Aorta (tissue), 5 donors: ENCODE measurements around the gene KIAA0753. TPM values are rescaled to one million over a fixed set of nuclear protein-coding genes. Genes with fewer than 3 reads are reported as not detected.

ENCODE experiments used
- ATAC-seq: fragments of 200-7000 bp; cut with Tn5 transposase; one replicate; pipeline ENCODE4 v1.9.1; 2022; ENCODE audit warnings: moderate library complexity; ENCODE audit not compliant: low FRiP score
- DNase-seq, 2 donors: peaks; one replicate each; pipeline ENCODE4 v3.0.0-alpha.2; 2020
- H3K27ac ChIP-seq, 2 donors: one replicate each; pipeline ENCODE4 v1.5.1; 2013; ENCODE audit warnings: low read length in 2 of 2, mild to moderate bottlenecking in 2 of 2, moderate library complexity in 2 of 2, control low read depth in 1 of 2, inconsistent platforms in 1 of 2, low read depth in 1 of 2
- H3K27me3 ChIP-seq, 2 donors: one replicate each; pipeline ENCODE4 v1.6.1; 2013; ENCODE audit warnings: control low read depth in 1 of 2, low read length in 1 of 2, mild to moderate bottlenecking in 1 of 2, moderate library complexity in 1 of 2; ENCODE audit not compliant: insufficient read depth in 2 of 2, control insufficient read depth in 1 of 2
- H3K36me3 ChIP-seq, 2 donors: one replicate each; pipeline ENCODE4 v1.6.1; 2013; ENCODE audit warnings: control low read depth in 1 of 2, low read length in 1 of 2, mild to moderate bottlenecking in 1 of 2; ENCODE audit not compliant: insufficient read depth in 2 of 2, control insufficient read depth in 1 of 2
- H3K4me1 ChIP-seq, 2 donors: one replicate each; pipeline ENCODE4 v1.6.1; 2013; ENCODE audit warnings: low read length in 2 of 2, control low read depth in 1 of 2, mild to moderate bottlenecking in 1 of 2, moderate library complexity in 1 of 2; ENCODE audit not compliant: insufficient read depth in 2 of 2, control insufficient read depth in 1 of 2
- H3K4me3 ChIP-seq, 2 donors: one replicate each; pipeline ENCODE4 v1.5.1; 2013; ENCODE audit warnings: low read length in 2 of 2, control low read depth in 1 of 2, mild to moderate bottlenecking in 1 of 2
- H3K9me3 ChIP-seq: one replicate; pipeline ENCODE4 v1.6.1; 2013; ENCODE audit warnings: mild to moderate bottlenecking, low read length; ENCODE audit not compliant: control insufficient read depth
- WGBS, 2 donors: extraction: QIAGEN DNeasy Blood & Tissue Kit; methylation state at CpG; one replicate each; pipeline ENCODE4 v1.1.7; 2013; 5-methylcytosine and 5-hydroxymethylcytosine counted together
- intact Hi-C, 2 donors: fragments of 100-400 bp; cut with DNase I; formaldehyde crosslinking; loops; one replicate each; pipeline versions ENCODE4 v1.14.2 to v1.15.0; 2022
- polyA plus RNA-seq, 2 donors: library from polyadenylated mRNA; stranded (reverse); fragments of 200-250 nt; gene quantifications; one replicate each; pipeline ENCODE4 v1.2.3, GENCODE V29; 2013
- total RNA-seq, 2 donors: library from RNA; stranded (reverse); fragmentation: NEBNext Ultra II Directional; extraction: Animal tissue kit (Norgen Biotek cat#: 25700); gene quantifications; one replicate each; pipeline ENCODE4 v1.2.1, GENCODE V29; 2021
- donor health status: healthy with polysubstance abuse.
- donor health status: Bipolar disorder and iron deficiency.
- donor health status: DM: no; HTN: no; CAD: no.
- donor health status: DM: no; HTN: no; CAD: no.
- donor health status: DM: yes; HTN: yes; CAD: no.

KIAA0753 gene
- total and polyA plus RNA-seq, 4 donors, result 2.5 to 20.2 (median 10.3) TPM

- DNase-seq, result no peak
- H3K4me1 ChIP-seq, result no peaks in the 10 kb centered on the region
- H3K27me3 ChIP-seq, result no peaks in the 10 kb centered on the region
- no peak overlapping the region for H3K4me3 ChIP-seq
- ATAC-seq, result no peak
- intact Hi-C loops, result no loop called here
- H3K36me3 ChIP-seq, result no peaks in the 10 kb centered on the region
- H3K9me3 ChIP-seq, result peaks cover 9% of the 10 kb centered on the region
- no peak overlapping the region for H3K27ac ChIP-seq
- 9 to 26% methylated on average over 45 to 46 of the region's 46 CpGs for WGBS, 2 donors
These were observed 14.6 kb upstream of the KIAA0753 start for GRCh38 chr17:6654841-6655731.

GRCh38 chr17:6651919-6652452 is 11.5 kb upstream of the KIAA0753 start:
- intact Hi-C loops, result no loop called here
- Histone ChIP-seq H3K9me3 (peaks cover 9% of the 10 kb centered on the region), H3K27ac (peak overlapping the region in 1 of 2 donors; percentile 16), H3K36me3 (peaks cover 2 to 3% of the 10 kb centered on the region in 2 donors), H3K27me3 (no peaks in the 10 kb centered on the region), H3K4me3 (peak overlapping the region in 1 of 2 donors; percentile 32), H3K4me1 (no peaks in the 10 kb centered on the region)
- 3 to 6% methylated on average over 47 of the region's 47 CpGs for WGBS, 2 donors
- DNase-seq (peak; percentile 82 to 87), ATAC-seq (peak; percentile 86)

- Histone ChIP-seq H3K9me3 (peaks cover 9% of the 10 kb centered on the region), H3K4me1 (no peaks in the 10 kb centered on the region)
These were observed 10.9 kb upstream of the KIAA0753 start, which contains the start of the genes C17orf100 and MED31 for GRCh38 chr17:6651354-6651918. C17orf100 (plus strand) TSS chr17:6651762; CDS start chr17:6651914, 152 bp downstream. MED31 (minus strand) TSS chr17:6651605; CDS start chr17:6651528, 77 bp downstream.

DNA sequence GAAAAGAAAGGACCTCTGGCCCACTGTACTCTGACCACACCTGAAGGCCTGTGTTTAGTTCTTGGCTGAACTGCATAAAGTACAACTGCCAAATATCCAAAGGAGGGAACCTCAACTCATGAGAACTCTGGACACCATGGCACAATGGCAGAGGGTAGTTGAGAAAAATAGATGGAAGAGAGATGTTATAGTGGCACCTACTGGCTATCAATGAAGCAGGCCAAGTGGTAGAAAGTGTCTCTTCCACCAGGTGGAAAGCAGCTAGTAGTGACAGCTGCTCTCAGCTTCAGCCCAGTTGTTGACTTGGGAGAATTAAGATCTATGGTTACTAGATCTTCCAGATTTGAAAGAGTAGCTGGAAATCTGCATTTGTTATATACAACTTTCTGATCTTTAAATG is 7.7 kb upstream of the KIAA0753 start:
- Histone ChIP-seq H3K36me3 (peaks cover 2 to 4% of the 10 kb centered on the region in 2 donors), H3K4me1 (no peaks in the 10 kb centered on the region), H3K4me3 (no peak overlapping the region), H3K27me3 (no peaks in the 10 kb centered on the region), H3K9me3 (no peaks in the 10 kb centered on the region), H3K27ac (no peak overlapping the region)
- DNase-seq, result no peak
- ATAC-seq, result no peak
- intact Hi-C loops, result no loop called here

More at GRCh38 chr17:6651354-6651918, 10.9 kb upstream of the KIAA0753 start, which contains the start of the genes C17orf100 and MED31:
- peak; percentile 97 to 99 for DNase-seq
- ATAC-seq, result peak; percentile 98
- intact Hi-C loops, result no loop called here
- Histone ChIP-seq H3K27ac (peak within 1 kb of the TSS in 1 of 2 donors; percentile 72), H3K36me3 (peaks cover 2 to 4% of the 10 kb centered on the region in 2 donors), H3K27me3 (no peaks in the 10 kb centered on the region), H3K4me3 (peak within 1 kb of the TSS; percentile 87 to 91)
- 1% methylated on average over 35 of the region's 35 CpGs for WGBS, 2 donors

- Histone ChIP-seq H3K27ac (no peak overlapping the region), H3K27me3 (no peaks in the 10 kb centered on the region), H3K4me1 (no peaks in the 10 kb centered on the region), H3K4me3 (no peak overlapping the region), H3K9me3 (no peaks in the 10 kb centered on the region), H3K36me3 (peaks cover 2 to 4% of the 10 kb centered on the region in 2 donors)
- intact Hi-C loops, result no loop called here
- no peak for DNase-seq
- WGBS, 2 donors, result 79 to 92% methylated on average over 5 of the region's 5 CpGs
- no peak for ATAC-seq
These were observed 3.1 kb upstream of the KIAA0753 start for GRCh38 chr17:6643451-6644125.

- Histone ChIP-seq H3K4me3 (no peak overlapping the region), H3K27ac (no peak overlapping the region), H3K27me3 (no peaks in the 10 kb centered on the region), H3K36me3 (peaks cover 0 to 4% of the 10 kb centered on the region in 2 donors), H3K4me1 (no peaks in the 10 kb centered on the region), H3K9me3 (no peaks in the 10 kb centered on the region)
- intact Hi-C loops, result no loop called here
- ATAC-seq (no peak), DNase-seq (no peak)
- WGBS, 2 donors, result 72 to 76% methylated on average over 2 of the region's 2 CpGs
These were observed 2.1 kb upstream of the KIAA0753 start for GRCh38 chr17:6642592-6642991.

DNA sequence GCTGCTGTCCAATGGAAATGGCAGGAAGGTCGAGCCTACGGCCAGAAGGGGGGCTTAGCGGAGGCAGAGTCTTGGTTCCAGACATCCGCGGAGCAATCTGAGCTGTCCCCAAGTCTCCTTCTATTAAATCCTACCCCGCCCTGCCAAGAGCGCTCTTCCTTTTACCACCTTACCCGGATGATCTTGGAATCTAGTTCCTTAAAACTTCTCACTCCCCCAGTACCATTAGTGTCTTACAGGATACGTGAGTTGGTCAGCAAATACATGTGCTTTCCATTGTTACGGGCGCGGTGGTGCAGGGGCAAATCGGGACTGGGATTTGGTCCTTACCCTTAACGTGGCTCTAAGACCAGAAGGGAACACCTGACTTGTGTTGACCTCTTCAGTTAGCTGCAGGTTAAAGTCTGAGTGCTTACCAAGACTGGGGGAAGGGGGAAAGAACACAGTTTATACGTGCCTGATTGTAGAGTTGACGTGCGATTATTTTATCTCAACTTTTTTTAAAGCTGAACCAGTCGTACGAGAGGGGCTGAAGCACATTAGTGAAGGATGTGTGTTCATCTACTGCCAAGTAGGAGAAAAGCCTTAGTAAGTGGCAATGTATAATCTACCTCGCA is 844 bp upstream of the KIAA0753 start:
- Histone ChIP-seq H3K4me3 (peak overlapping the region; percentile 19 to 63), H3K36me3 (no peaks in the 10 kb centered on the region), H3K27ac (peak overlapping the region in 1 of 2 donors; percentile 34), H3K27me3 (no peaks in the 10 kb centered on the region), H3K4me1 (no peaks in the 10 kb centered on the region), H3K9me3 (no peaks in the 10 kb centered on the region)
- ATAC-seq (no peak), DNase-seq (no peak)
- intact Hi-C loops, result no loop called here
- WGBS, 2 donors, result 2 to 3% methylated on average over 20 of the region's 20 CpGs
